HuH-7 (cell line): ENCODE results near the gene TAP2.
"Not testable (repeated sequence)": the region's sequence is repeated elsewhere in the genome, so short reads cannot be mapped to it uniquely, and the experiment has no call there.

Experiments
- DNase-seq: peaks from one replicate; pipeline ENCODE4 v3.0.0; 2011; ENCODE audit warnings: low spot score

Gene TAP2

DNA sequence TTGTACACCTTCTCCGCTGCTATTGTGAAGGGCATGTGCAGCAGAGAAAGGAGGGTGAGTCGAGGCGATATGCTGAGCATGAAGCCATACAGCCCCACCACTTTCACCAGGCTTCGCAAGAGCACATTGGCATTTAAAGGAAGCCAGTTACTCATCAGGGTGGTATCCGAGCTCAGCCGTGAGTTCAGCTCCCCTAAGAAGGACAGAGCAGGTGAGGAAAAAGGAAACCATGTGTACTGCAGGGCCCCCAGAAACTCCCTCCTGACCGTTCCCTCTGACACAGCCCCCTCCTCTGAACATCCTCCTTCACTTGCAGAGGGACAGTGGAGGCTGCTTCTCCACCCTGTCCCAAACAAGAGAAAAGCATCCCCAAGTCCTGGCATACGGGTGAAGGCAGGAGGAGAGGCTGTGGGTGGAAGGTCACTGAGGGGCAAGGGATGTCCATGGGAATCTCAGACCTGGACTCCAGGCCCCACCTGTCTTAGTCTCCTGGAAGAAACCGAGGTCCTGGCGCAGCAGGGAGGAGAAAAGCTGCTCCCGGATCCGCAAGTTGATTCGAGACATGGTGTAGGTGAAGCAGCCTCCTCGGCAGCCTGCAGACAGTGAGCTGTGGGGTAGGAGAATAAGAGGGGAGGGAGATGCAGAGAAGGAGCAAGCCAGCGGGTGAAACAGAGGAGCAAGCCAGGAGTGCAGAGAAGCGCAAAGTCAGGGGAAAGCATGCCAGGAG, 3.2 kb downstream of the TAP2 start:
- DNase-seq: no peak

DNA sequence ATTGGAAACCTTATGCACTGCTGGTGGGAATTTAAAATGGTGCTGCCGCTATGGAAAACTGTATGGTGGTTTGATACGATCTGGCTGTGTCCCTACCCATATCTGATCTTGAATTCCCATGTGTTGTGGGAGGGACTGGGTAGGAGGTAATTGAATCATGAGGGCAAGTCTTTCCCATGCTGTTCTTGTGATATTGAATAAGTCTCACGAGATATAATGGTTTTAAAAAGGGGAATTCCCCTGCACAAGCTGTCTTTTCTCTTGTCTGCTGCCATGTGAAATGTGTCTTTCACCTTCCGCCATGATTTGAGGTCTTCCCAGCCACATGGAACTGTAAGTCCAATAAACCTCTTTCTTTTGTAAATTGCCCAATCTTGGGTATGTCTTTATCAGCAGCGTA, 4.9 kb downstream of the TAP2 start:
- no peak for DNase-seq

DNA sequence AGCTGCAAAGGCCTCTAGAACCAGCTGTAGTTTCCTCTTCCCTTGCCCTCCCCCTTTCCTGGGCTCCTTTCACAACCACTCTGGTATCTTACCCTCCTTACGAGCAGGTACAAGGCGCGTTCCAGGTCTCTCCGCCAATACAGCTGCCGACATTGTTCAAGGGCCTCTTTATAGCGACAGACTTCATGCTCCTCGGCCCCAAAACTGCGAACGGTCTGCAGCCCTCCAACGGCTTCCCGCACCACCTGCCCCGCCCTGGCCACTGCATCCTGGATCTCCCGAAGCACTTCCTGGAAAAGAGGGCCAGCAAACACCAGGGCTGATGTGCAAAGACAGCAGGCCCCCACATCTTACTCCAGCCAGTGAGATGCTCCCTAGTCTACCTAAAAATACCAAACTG, 6.0 kb downstream of the TAP2 start:
- no peak for DNase-seq

GRCh38 chr6:32830936-32831335, 7.6 kb downstream of the TAP2 start:
- no peak for DNase-seq

GRCh38 chr6:32830017-32830416, 8.5 kb downstream of the TAP2 start:
- no peak for DNase-seq

GRCh38 chr6:32829495-32829894, 9.0 kb downstream of the TAP2 start:
- DNase-seq: no peak

GRCh38 chr6:32827025-32827424, 11.5 kb downstream of the TAP2 start:
- DNase-seq: no peak

GRCh38 chr6:32825966-32826365, 12.6 kb downstream of the TAP2 start:
- no peak for DNase-seq

- DNase-seq: no peak
Observed at GRCh38 chr6:32819729-32820128, 18.8 kb downstream of the TAP2 start.

DNA sequence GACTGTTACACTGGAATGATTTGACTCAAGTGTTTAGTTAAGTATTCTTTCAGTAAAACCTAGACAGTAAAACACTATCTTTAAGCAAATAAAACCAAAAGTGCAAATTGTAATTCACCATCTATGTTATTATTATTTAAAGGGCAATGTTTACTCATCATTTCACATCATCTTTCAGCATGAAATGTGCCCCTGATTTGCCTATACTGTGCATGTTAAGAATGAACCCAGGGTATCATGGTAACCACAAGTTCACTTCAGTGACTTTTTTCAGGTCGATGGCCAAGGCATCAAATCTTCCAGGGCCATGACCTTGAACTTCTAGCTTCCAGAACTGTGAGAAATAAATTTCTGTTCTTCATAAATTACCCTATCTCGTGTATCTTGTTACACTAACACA, 19.7 kb downstream of the TAP2 start:
- DNase-seq: no peak

GRCh38 chr6:32816746-32817204, 21.8 kb downstream of the TAP2 start, which contains the start of gene HLA-DOB:
TSS of gene HLA-DOB (minus strand) at chr6:32817002. CDS start at chr6:32816951, 51 bp downstream.
- no peak for DNase-seq

- DNase-seq: no peak
Observed at GRCh38 chr6:32815996-32816395, 22.5 kb downstream of the TAP2 start.

DNA sequence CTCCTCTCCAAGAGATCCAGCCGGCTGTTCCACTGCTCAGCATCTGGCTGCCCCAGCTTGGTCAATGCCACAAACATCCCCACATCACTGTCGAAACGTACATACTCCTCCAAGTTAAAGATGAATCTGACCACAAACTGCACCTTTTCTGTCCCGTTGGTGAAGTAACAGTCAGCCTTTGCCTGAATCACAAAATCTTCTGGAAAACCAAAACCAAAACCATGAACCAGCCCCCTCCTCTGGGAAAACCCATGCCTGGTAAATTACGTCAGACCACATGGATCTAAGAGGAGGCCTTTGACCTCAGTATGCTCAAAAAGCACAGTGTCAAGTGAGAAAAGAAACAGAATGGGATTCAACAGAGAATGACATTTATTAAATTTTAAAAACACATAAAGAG, 23.4 kb downstream of the TAP2 start:
- DNase-seq: no peak

- no peak for DNase-seq
Observed at GRCh38 chr6:32814145-32814544, 24.4 kb downstream of the TAP2 start.

GRCh38 chr6:32809171-32809570, 29.4 kb downstream of the TAP2 start:
- no peak for DNase-seq

- no peak for DNase-seq
Observed at GRCh38 chr6:32807020-32807580, 31.4 kb downstream of the TAP2 start.

GRCh38 chr6:32805404-32805803, 33.1 kb downstream of the TAP2 start:
- not testable (repeated sequence) for DNase-seq

DNA sequence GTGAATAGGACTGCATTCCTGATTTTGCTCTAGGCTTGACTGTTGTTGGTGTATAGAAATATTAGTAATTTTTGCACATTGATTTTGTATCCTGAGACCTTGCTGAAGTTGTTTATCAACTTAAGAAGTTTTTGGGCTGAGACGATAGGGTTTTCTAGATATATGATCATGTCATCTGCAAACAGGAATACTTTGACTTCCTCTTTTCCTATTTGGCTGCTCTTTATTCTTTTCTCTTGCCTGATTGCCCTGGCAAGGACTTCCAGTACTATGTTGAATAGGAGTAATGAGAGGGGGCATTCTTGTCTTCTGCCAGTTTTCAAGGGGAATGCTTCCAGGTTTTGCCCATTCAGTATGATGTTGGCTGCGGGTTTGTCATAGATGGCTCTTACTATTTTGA, 35.1 kb downstream of the TAP2 start:
- no peak for DNase-seq

DNA sequence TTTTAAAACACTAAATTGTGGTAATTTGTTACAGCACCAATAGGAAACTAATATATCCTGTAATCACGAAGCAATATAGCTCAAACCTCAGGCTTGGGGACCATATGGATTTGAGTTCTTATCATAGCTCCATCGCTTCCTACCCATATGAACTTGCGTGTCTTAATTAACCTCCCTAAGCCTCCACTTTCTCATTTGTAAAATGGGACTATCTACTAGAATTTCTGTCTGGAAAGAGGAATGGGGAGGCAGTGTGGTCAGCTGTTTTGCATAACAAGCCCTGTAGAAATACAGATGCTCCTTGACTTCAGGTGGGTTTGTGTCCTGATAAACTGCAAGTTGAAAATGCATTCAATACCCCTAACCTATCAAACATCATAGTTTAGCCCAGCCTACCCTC, 38.8 kb downstream of the TAP2 start:
- no peak for DNase-seq

DNA sequence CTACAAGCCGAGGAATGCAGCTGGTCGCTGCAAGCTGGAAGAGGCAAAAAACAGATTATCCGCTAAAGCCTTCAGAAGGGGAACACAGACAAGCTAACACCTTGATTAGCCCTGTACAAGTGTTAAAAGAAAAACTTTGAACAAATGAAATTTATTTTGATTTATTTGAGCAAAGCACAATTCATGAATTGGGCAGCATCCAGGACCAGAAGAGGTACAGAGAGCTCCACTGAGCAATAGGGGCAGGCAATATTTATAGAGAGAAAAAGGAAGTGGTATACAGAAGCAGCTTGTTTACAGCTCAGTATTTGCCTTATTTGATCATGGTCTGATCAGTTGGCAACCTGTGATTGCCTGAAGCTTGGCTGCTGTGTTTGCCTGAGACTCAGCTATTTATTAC, 39.4 kb downstream of the TAP2 start:
- no peak for DNase-seq

- peak; percentile 23 for DNase-seq
Observed at GRCh38 chr6:32796848-32797776, 41.4 kb downstream of the TAP2 start.

- DNase-seq: no peak
Observed at GRCh38 chr6:32794510-32794909, 44.0 kb downstream of the TAP2 start.

DNA sequence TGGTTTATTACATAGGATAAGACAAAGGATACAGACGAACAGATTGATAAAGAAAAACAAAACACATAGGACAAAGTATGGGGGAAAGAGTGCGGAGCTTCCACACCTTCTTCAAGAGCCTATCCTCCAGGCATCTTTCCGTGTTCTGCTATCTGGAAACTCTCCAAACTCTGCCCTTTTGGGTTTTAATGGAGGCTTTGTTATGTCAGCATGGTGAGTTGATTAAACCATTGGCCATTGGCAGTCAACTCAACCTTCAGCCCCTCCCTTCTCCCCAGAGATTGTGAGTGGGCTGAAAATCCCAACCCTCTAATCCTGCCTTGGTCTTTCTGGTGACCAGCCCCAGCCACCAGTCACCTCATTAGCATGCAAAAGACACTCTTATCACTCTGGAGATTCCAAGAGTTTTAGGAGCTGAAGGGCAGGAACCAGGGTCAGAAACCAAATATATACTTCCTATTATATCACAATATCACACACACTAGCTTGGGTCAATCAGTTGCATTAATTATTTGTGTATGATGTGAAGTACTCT, 45.6 kb downstream of the TAP2 start:
- DNase-seq: no peak
